GM19023 (cell line): Measurements from ENCODE around the gene ENPP1.
"Not testable (repeated sequence)": the region's sequence is repeated elsewhere in the genome, so short reads cannot be mapped to it uniquely, and the experiment has no call there.

Source experiments
- ATAC-seq: cut with Tn5 transposase; IDR thresholded peaks from one replicate; pipeline ENCODE4 v1.9.1; 2021; ENCODE audit warnings: mild to moderate bottlenecking, moderate library complexity; ENCODE audit not compliant: unreplicated experiment

Gene ENPP1

DNA sequence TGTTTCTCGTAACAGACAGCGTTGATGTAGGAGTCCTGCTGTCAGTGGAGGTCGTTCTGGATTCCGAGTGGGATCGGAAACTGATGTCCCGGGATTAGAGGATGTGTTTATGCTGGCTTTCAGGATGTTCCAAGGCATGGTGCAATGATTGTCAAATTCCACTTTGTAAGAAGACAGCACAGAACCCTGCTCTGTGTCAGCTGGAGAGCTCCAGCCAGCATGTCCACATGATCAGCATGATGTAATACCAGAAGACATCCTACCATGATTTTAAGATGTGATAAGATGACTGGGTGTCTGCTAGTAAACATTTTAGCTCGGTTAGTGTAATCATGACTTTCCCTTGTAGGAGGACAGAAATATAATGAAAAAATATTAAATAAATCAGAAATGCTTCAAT lies 20.3 kb downstream of the ENPP1 start:
- no peak for ATAC-seq

DNA sequence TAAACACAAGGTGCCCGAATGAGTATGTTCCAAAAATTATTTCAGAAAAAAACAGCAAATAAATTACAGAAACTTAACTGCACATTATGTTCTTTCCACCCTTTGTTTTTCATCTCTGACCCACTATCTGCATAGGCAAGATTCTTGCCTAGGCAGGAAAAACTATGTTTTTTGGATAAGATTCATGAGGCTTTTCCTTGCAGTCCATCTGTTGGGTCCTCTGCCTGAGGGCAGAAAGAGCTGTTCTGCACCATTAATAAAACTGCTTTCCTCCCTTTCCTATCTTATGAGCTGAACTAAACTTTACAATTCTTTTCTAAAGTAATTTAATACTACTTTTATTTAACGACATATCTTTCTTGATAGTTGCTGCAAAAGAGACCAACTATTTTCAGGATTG lies 21.1 kb downstream of the ENPP1 start:
- no peak for ATAC-seq

DNA sequence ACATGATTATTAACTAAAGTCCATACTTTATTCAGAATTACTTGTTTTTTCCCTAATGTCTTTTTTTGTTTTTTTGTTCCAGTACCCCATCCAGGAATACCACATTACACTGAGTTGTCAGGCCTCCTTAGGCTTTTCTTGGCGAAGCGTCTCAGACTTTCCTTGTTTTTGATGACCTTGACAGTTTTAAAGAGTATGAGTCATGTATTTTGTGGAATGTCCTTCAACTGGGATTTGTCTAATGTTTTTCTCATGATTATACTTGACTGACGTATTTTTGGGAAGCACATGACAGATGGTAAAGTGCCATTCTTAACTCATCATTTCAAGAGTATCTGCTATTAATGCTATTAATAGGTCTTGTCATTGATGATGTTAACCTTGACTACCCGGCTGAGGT lies 23.6 kb downstream of the ENPP1 start:
- no peak for ATAC-seq

DNA sequence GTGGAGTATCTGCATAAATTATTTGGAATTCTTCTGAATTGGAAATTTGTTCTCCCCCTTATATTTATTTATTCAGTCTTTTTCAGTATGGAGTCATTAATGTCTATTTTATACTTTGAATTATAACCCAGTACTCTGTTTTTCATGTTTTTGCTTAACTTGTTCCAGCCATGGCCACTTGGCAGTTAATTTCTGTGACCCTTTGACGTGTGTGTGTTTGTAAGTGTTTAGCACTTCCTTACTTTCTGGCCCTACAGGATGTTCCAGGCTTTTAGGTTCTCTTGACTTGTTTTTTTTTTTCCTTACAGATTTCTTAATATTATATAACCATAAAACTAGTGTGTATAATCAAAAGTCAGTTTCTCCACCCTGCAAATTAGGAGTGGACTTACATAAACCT lies 24.1 kb downstream of the ENPP1 start:
- no peak for ATAC-seq

DNA sequence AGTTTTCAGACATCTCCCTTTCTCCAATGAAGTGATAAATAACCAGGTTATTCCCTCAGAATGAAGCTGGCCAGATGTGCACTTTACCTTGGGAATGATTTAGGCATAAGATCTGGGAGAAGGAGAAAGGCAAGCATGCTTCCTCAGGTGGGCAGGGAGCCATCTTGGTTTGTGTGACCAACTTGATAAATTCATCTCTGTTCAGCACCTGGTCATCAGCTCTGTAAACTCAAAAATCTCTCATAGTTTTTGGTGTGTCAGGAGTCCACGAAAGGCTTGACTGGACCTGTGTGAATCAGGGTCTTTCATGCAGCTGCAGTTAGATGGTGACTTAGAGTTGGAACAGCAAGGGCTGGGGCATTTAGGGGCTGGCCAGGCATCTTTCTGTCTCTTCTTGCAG lies 24.5 kb downstream of the ENPP1 start:
- ATAC-seq: no peak

DNA sequence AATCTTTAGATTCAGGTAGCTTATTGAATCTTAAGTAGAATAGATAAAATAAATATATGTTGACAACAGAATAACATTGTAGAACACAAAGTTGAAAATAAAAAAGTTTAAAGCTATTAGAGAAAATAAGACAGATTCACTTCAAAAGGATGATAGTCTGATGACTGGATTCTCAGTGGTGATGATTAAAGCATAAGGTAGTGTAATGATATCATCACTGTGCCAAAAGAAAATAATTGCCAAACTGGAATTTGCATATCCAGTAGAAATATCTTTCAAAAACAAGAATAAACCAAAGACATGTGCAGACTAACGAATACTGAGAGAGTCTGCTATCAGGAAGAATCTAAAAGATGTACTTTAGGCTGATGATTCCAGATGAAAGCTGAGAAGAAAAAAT lies 30.2 kb downstream of the ENPP1 start:
- ATAC-seq: no peak

DNA sequence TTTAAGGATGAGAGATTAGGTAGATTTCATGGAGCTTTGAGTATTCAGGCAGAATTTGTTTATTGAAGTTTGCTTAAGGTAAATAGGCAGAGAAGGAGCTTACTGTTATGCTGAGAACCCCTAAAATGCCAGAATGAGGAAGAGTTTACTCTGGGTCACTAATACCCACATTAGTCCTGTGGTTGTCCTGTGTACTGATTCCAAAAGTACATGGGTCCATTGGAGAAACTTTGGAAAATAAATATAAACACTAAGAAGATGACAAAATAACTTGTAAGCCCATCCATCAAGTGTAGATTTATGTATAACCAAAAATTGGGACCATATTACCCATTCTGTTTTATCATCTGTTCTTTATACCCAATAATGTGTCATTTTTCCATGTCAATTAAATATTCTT lies 31.6 kb downstream of the ENPP1 start:
- no peak for ATAC-seq

DNA sequence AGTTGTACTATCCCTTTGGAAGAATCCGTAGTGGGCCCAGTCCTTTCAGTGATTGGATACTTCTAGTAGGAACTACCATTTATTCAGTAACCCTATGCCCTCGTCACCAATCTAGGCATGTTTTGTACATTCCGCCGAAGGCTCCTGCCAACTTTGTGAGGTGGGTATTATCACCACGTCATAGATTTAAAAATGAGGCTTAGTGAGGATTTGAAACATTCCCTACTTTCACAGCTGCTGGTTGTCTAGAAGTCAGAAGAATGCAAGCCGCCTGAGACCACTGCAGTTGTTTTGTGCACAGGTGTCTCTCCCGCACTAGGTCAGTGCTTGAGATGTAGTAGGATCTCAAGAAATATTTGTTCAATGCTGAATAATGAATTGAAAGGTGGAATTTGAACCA lies 32.6 kb downstream of the ENPP1 start:
- no peak for ATAC-seq

DNA sequence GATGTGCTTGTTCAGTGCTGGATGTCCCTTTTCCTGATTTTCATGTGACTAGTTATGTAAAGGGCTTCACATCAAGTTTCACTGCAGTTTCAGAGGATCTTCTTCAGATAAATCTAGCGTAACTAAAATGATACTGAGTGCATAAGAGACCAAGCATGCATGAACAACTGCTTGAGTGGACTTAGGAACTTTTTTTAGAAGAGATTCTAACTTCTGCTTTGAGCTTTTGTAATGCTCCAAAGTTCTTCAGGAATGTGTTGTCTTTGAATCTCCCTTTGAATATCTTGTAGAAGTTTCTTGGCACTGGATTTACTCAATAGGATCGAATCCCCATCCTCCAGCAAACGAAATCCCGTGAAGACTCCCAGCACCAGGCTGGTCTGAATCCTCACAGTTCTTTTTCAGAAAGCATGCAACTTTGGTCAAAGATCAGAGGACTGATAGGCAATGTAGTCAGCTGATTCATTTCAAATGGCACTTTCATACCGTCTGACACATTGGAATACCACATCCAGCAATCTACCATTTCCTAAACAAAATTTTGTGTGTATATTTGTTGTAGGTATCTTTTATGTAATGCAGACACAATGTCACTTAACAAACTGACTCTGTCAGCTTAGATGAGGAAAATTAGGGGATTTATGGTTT lies 33.2 kb downstream of the ENPP1 start:
- no peak for ATAC-seq

DNA sequence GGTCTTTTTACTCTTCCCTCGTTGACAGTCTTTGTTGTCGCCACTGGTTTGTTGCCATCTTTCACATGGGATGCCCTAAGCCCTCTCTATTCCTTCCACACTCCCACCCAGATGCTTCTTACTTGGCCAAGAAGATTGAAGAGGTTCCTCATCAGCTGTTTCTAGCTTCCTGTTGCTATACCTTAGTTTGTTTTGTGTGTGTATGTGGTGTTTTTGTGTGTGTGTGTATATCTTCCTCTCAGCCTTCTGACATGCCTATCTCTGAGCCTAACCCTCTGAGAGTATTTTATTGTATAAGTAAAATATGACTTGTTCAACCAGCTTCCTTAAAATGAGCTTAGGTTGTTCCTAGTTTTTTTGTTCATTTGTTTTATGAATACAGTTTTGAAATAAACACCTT lies 35.9 kb downstream of the ENPP1 start:
- no peak for ATAC-seq

DNA sequence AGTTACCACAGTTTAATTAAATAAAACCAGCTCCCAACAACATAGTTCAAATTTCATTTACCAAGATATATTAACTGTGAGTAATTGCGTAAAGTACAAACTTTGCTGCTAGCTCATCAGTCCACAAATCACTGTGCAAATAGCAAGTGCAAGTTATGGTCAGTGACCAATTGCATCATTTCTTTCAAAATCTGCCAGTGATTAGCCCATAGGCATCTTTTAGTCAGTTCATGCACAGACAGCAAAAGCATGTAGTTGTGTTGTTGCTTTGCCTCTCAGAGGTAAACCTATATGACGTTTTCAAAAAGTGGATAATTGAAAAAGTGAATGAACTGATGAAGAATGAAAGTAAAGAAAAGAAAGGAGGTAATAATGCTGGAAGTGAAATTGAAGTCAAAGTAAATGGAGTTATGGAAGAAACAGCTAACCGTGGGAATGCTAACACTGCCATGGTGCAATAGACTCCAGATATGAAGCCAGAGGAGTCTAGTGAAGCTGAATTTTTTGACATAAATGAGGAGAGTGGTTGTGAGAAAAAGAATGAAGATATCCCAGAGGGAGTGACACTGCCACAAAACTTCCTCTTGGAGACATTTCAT lies 36.5 kb downstream of the ENPP1 start:
- no peak for ATAC-seq

DNA sequence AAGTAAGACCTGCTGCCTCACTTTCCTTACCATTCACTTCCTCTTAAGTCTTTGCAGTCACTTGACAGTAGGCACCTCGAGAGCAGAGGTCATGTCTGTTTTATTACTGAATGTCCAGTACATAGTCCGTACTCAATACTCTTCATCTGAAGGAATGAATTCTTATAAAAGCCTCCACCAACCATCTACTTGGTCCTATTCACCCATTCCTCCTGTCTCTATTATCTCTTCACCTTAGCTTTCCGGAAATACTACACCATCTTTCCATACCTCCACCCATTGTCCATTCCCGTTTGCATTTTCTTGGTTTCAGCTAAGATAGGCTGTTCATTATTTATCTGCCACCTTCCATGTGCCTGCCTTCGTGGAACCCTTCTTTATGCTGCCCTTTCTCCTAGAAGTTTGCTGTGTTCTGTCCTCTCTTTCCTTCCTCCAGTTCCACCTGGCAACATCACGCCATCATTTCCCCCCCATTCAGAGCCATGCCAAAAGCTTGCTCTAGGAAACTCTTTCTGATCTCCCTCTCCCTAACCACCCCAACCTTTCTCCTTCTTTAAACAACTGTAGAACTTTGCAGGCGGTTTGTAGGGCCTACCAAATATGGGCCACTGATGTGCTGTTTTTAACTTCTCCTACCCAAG lies 38.3 kb downstream of the ENPP1 start:
- no peak for ATAC-seq

DNA sequence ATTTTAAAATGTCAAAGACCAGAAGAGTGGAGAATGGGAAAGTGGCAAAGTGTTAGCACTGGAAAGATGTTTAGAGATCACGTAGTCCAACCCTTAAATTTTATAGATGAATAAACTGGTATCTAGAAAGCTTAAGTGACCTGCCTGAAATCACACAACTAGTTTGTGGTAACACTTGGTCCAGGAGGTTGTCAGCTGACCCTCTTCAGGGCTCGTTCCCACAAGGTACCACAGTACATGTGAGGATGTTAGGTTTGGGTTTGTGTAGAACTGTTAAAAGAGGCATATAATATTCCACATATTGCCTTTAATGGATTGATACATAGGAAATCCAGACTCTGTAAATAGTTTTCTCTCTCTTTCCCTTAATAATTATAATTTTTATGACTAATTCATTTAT lies 39.1 kb downstream of the ENPP1 start:
- ATAC-seq: no peak

DNA sequence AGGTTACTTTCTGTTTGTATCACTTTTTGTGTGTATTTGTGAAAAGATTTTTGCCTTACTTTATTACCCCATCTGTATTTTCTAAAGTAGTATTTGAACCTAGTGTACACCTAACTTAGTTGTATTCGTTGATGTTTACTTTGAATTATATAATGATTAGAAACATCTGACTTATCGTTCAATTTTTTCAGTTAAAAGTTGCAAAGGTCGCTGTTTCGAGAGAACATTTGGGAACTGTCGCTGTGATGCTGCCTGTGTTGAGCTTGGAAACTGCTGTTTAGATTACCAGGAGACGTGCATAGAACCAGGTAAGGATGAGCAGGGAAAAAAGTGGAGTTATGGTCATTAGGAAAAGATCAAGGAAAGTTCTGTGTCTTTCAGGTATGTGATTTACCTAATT lies 42.0 kb downstream of the ENPP1 start:
- no peak for ATAC-seq

DNA sequence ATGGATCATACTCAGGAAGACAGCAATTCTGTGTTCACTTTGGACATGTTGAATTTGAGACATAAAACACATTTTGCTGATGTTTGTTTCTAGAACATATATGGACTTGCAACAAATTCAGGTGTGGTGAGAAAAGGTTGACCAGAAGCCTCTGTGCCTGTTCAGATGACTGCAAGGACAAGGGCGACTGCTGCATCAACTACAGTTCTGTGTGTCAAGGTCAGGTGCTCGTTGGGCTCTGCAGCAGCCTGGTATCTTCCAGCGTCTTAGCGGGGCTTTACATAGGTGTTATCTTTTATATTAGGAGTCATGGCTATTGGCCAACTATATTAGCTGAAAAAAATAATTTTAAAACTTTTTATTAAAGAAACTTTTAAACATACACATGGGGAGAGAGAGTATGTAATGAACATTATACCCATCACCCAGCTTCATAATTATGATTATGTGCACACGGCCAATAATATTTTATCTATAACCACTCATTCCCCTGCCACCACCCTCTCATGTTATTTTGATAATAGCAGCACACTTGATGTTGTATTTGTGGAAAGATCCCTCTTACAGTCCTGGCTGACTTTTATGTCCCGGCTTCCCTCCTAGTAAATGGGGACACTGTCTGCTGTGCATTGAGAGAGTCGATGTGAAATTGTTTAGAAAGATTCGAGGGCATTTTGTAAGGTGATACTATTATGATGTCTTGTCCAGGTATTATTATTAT lies 43.4 kb downstream of the ENPP1 start:
- ATAC-seq: no peak

DNA sequence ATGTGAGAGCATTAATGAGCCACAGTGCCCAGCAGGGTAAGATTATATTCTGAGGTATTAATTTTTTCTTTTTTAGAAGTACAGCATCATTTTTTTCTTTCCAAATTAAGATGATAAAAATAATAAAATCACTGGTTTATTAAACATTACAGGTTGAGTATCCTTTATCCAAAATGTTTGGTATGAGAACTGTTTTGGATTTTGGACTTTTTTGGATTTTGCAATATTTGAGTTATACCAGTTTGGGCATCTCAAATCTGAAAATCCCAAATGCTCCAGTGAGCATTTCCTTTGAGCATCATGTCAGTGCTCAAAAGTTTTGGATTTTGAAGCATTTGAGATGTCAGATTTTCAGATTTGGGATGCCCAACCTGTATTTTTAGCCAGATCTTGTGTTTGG lies 44.4 kb downstream of the ENPP1 start:
- ATAC-seq: no peak

DNA sequence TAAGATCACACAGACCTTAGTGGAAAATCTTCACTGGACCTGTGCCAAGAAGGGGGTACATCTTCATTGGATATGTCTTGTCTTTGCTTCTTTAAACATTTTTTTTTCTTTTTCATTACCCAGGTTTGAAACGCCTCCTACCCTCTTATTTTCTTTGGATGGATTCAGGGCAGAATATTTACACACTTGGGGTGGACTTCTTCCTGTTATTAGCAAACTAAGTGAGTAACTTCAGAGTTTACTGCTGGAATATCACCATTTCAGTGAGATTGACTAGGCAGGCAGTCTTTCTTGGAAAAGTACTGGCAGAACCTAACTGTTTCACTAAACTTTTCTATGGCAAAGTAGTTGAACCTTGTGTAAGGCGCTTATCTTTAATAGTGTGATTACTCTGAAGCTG lies 47.0 kb downstream of the ENPP1 start:
- no peak for ATAC-seq

DNA sequence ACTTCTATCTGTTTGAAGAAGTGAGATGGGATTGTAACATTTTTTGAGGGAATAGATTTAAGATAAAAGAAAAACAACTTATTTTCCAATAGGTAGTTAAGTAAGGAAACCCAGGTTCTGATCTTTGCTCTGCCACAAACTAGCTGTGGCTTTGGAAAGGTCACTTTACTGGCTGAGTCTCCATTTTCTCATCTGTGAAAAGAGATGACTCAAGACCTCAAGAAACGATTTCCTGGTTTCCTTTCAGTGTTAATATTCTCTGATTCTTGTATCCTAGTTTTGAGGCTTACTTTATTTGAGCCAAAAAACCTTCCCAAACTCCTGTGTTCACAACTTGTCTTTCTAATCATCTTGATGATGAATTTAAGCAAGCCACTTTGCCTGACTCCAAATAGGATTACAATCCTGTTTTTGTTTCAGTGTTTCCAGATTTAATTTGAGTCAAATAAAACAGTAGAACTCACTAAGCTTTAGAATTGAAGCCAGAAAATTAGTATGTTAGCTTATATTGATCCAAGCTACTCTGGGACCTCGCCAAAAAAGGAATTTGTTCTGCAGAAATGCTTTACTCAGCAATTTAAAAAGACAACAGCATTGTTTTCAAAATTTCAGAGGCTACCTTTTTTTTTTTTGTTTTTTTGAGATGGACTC lies 51.1 kb downstream of the ENPP1 start:
- no peak for ATAC-seq

DNA sequence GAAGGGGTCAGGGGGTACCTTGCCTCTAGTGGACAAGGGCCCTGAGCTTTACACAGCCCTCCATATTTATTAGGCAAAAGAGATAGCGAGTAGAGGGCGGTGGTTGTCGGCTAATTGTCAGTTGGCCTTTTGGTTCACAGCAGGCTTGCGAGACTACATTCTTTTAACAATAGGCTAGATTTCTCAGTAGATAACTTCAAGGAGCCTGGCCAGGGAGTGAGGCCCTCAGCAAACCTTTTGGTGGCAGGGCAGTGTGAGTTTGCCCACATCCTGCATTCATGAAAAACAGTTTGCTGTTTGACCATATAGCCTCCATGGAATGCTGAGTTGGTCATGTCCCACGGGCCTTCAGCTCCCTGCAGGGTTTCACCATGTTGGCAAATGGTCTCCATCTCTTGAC lies 51.8 kb downstream of the ENPP1 start:
- not testable (repeated sequence) for ATAC-seq

DNA sequence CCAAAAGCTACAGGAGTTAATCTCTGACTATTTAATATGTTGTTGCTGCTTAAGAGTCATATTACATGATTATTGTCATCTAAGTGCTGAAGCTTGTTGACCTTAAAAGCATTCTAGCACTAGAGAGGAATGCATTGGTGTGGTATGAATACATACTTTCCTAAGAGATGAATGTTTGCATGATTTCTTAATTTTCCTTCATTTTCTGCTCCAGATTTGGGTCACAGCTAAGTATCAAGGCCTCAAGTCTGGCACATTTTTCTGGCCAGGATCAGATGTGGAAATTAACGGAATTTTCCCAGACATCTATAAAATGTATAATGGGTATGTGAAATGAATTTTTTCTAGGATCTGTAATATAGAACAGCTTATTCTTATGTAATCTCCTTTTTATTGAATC lies 53.6 kb downstream of the ENPP1 start:
- no peak for ATAC-seq

DNA sequence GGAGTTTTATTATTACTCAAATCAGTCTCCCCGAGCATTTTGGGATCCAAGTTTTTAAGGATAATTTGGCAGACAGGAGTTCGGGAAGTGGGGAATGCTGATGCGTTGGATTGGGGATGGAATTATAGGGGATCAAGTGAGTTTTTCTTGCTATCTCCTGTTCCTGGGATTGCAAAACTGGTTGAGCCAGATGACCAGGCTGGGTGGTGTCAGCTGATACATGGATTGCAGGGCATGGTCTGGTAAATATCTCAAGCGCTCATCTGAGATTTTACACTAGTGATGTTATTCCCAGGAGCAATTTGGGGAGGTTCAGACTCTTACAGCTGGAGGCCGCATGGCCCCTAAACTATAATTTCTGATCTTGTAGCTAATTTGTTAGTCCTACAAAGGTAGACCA lies 54.7 kb downstream of the ENPP1 start:
- ATAC-seq: no peak

DNA sequence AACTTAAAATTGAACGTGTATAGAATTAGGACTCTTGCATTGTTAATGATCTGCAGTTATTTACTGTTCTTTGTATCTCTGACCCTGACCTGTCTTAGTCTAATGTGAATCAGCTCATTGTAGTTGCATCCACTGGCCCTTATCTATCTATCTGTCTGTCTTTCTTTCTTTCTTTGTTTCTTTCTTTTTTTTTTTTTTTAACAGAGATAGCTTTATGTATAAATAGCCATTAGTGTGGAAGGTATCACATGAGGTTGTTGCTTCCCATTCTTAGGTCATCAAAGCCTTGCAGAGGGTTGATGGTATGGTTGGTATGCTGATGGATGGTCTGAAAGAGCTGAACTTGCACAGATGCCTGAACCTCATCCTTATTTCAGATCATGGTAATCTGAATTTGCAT lies 59.9 kb downstream of the ENPP1 start:
- ATAC-seq: no peak
